Stimulated activated CD4-positive, alpha-beta T cell treated with anti-CD3 and anti-CD28 coated beads, Interleukin-2, amount 100 ng/mL, for 48 hours (primary cell): ENCODE measurements around the gene NUDT14.

Experiments
- DNase-seq, 2 donors: peaks; one replicate each; pipeline ENCODE4 v3.0.0-alpha.2; 2020

The NUDT14 gene

DNA sequence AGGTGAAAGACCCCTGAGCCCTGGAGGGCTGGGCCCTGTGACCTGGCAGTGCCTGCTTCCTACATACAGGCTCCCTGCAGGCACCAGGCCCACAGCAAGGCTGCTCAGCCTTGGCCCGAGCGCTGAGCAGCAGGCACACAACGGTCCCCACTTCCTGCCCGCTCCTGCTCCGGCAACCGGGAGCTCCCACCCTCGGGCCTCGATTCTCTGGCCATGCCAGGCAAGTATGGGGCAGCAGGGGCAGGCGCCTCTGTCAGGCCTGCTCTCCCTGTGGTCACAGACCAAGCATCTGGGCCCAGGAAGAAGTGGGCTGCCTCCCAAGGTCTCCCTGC, 30.6 kb upstream of the NUDT14 start:
- no peak for DNase-seq

- DNase-seq, result no peak
Measured at GRCh38 chr14:105211086-105211757, 30.1 kb upstream of the NUDT14 start.

DNA sequence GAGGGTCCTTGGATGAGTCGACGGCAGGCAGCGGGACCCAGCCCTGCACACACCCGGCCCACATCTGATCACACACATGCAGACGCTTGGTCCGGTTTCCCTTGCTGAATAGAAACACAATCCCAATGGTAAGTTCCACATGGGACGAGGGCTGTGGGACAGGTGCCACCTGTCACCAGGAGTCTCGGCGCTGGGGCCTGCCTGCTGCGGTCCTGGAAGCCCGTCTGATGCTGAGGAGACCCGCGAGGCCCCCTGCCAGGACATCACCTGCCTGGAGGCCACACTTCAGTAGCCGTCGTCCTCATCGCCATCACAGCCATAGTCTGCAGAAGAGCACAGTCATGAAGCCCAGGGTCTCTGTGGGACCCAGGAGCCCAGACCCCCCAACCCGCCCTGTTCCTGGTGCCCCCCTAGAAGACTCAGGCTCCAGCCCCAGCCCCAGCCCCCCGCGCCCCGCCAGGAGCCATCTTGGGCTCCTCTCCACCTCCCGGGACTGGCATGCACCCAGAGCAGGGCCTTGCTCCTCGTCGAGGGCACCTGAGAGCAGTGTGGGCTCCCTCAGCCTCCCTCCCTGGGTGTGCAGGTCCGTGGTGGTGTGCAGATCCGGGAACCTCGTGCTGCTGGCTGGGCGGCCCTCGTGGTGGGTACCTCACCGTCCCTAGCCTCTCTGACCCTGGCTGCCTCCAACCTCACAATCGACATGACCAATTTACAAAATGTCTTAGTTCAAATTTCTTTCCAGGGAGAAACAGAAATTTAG, 29.3 kb upstream of the NUDT14 start:
- no peak for DNase-seq

GRCh38 chr14:105209646-105210045, 28.5 kb upstream of the NUDT14 start:
- DNase-seq, result no peak

- no peak for DNase-seq
Measured at GRCh38 chr14:105209091-105209490, 28.0 kb upstream of the NUDT14 start.

- DNase-seq, result no peak
Measured at GRCh38 chr14:105208738-105209075, 27.6 kb upstream of the NUDT14 start.

DNA sequence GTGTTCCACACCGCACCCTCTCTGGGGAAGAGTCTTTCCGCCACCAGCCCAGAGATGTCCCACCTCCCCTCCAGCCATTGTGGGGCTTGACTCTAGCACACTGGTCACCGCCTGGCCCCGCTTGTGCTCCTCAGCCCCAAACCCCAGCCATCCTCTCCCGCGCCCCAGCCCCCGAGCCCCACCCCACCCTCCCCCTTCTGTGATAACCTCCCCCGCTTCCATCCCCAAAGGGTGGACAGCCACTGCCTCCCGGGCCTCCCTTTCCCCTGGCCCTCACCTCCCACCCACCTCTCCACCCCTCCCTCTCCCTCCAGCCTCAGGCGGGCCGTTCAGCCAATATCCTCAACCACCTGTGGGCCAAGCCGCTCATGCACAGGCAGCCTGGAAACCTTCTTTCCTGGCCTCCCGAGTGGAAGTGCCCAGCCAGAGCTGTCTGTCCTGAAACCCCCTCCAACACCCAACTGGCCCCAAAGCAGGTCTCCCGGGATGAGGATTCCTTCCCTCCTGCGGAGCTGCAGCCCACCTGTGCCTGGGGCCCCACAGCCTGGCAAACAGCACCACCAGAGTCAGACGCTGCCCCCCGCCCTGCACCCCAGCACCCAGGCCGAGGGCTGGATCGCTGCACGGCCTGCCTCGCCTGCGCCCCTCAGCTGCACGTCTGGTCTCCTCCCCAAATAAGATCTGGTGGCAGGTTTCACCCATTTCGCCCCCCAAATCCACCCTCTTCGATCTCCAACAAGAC, 27.1 kb upstream of the NUDT14 start:
- DNase-seq, result no peak

DNA sequence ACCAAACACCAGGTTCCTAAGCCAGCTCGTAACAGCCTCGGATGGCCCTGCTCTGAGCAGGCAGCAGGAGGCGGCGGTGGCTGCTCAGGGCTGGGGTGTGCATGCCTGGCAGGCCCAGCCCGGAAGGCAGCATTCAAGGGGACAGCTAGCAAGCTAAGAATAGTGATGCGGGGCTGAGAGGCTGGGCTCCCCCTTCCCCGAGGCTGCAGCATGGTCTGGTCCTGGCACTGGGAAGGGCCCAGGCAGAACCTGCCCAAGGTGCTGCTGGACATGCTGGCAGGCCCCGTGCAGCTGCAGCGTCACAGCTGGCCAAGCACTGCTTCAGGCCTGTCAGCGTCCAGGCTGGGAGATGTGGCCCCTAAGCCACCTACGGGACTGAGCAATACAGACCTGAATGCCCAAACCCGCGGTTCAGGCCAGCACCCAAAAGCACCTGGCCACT, 26.4 kb upstream of the NUDT14 start:
- no peak for DNase-seq

GRCh38 chr14:105206873-105207272, 25.8 kb upstream of the NUDT14 start:
- DNase-seq, result no peak

- DNase-seq, result no peak
Measured at GRCh38 chr14:105205673-105206208, 24.6 kb upstream of the NUDT14 start.

- DNase-seq, result no peak
Measured at GRCh38 chr14:105204931-105205672, 24.0 kb upstream of the NUDT14 start.

DNA sequence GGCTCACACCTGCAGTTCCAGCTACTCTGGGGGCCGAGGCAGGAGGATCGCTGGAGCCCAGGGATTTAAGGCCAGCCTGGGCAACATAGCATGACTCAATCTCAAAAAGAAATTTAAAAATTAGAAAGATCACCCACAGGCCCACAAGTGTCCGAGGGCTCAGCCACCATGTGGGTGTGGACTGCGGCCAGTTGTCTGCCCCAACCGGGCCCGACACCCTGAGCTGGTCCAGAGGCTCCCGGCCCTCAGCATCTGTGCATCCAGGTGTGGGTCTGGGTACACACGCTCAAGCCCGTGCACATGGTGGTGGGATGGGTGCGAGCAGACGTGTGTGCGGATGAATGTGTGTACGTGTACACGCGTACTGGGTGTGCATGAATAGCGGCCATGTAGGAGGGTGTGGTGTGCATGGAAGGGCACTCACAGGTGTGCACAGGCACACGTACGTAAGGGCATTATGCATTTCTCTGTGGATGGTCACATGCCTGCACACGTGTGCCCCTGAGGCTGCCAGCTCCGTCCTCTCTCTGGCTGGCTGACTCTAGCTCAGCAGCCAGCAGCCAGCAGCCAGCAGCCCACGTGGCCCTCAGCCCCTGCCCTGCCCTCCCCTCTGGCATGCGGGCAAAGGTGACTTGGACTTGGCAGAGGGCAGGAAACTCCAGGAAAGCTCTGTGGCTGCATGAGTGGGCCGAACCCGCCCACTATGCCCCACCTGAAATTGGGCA, 23.3 kb upstream of the NUDT14 start:
- DNase-seq, result no peak

- DNase-seq, result no peak
Measured at GRCh38 chr14:105203701-105204100, 22.6 kb upstream of the NUDT14 start.

GRCh38 chr14:105203057-105203531, 22.0 kb upstream of the NUDT14 start:
- peak; percentile 65 to 69 for DNase-seq

- DNase-seq, result no peak
Measured at GRCh38 chr14:105201925-105202513, 20.9 kb upstream of the NUDT14 start.

- DNase-seq, result no peak
Measured at GRCh38 chr14:105201156-105201924, 20.2 kb upstream of the NUDT14 start.

- DNase-seq, result no peak
Measured at GRCh38 chr14:105200641-105201040, 19.5 kb upstream of the NUDT14 start.

- no peak for DNase-seq
Measured at GRCh38 chr14:105200074-105200473, 19.0 kb upstream of the NUDT14 start.

DNA sequence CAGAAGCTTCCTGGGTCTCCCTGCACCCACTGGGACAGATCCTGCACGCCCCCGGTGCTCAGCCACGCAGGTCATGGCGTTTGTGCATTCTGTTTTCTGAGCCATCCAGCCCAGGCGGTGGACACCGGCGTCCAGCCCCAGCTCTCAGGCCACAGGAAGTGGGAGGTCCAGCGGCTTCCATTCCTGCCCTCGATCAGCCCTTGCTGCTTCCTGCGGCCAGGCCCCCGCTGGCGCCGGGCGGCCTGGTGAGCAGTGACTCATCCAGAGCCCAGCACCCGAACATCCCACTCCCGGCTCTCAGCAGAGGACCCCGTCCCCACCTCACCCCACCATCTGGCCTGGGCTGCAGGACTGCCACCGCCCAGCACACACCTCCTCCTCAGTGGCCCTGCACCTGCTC, 18.0 kb upstream of the NUDT14 start:
- DNase-seq, result no peak

- DNase-seq, result no peak
Measured at GRCh38 chr14:105198588-105198987, 17.5 kb upstream of the NUDT14 start.

- DNase-seq, result no peak
Measured at GRCh38 chr14:105197211-105197641, 16.1 kb upstream of the NUDT14 start.
